Measurements from ENCODE around the gene IL1RL1.

- TF ChIP-seq CTCF (IDR thresholded peaks at IDR 0.05; ENCODE audit: low read length), result no peak
- TF ChIP-seq EZH2 (IDR thresholded peaks at IDR 0.05; ENCODE audit: borderline replicate concordance, low read length), result no peak
These were observed 38.9 kb downstream of the IL1RL1 start for GRCh38 chr2:102350137-102350793.

All from OCI-LY1 (cell line).